ENCODE results near the gene AMOTL2.

The AMOTL2 gene

GRCh38 chr3:134334231-134334900 is 39.9 kb downstream of the AMOTL2 start:
- no peak for DNase-seq (ENCODE audit: low read depth)

GRCh38 chr3:134333522-134334181 is 40.6 kb downstream of the AMOTL2 start:
- no peak for DNase-seq (ENCODE audit: low read depth)

DNA sequence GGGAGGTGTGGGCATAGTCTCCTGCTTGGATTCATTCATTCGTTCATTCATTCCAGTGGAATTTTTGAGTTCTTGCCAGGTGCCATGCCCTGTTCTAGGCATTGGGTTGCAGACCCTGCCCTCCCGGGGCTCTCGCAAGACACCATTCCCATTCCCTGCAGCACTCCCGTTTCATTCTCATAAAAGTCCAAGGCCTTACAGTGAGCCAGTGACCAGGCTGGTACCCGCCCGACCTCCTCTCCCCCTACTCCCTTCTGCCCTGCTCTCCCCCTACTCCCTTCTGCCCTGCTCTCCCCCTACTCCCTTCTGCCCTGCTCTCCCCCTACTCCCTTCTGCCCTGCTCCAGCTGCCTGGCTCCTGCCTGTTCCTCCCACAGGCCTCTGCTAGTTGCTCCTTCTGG is 41.9 kb downstream of the AMOTL2 start:
- no peak for DNase-seq (ENCODE audit: low read depth)

DNA sequence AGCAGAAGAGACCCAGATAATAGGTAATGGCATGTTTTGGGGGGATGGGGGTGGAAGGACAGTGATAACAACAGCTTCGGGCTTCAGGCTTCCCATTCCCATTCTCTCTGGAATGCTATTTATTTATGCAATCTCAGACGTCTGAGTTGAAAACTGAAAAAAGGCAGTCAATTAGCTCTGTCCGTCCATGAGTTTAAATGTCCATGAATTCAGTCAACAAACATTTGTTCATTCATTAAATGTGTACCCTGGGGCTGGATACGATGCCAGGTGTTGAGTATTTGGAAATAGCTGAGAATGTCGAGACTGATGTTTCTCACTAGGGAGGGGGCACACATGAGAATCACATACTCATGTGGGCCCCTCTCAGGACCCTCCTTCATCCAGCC is 42.4 kb downstream of the AMOTL2 start:
- DNase-seq (ENCODE audit: low read depth) = no peak

DNA sequence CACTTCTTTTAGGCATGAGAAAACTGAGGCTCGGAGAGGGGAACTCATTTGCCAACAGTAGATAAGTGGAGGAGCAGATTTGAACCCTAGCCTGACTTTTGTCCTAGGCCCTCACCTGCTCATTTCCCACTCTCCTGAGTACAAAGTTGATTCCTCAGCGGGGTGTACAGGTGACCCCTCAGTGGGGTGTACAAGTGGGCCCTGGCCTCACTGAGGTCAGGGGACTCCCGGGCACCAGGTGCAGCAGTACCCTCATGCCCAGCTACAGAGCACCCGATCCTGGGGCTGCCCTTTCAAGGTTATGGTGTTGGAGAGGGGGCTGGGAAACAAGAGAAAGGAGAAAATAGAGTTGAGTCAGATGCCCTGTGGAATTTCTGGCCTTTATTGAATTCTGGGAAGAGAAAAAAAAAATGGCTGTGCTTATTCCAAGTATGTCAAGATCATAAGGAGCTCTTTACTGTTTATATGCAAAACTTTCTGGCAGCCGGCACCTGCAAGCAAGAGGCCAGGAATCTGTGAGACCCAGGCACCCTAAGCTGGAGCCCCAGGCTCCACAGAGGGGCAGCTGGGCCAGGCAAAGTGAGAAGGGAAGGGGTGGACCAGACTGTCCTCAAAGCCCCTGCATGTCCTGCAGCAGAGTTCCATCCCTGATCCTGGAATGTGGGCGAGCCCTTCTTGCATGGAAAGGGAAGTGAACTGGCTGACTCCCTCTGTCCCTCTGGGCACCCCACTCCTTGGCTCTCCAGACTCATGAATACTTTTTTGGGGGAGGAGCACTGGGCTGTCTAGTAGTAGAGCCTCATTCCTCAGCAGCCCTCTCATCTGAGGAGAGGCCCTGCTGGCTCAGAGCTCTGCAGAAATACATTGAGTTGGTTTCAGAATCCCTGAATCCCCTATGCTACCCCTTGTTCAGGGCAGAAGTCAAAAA is 43.1 kb downstream of the AMOTL2 start:
- DNase-seq (ENCODE audit: low read depth) = no peak

GRCh38 chr3:134328846-134329245 is 45.4 kb downstream of the AMOTL2 start:
- no peak for DNase-seq (ENCODE audit: low read depth)

DNA sequence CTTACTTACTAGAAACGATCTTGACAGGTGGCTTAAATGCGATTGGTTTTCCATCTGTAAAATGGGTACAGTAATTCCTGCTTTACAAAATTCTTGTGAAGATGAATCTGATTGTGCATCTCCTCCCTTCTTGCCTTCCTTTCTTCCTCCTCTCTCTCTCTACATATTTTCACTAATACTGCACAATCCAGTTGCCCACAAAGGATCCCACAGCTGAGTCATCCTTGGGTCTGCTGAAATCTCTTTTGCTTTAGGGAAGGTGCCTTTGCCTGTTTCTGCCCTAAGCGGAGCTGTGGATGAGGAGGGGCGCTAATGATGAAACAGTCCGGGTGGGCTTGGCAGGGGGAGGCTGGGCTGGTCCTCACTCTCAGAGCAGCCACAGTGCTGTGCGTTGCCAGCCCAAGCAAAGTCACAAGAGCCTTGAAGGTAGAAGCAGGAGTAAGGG is 46.1 kb downstream of the AMOTL2 start:
- DNase-seq (ENCODE audit: low read depth) = peak; percentile 90

DNA sequence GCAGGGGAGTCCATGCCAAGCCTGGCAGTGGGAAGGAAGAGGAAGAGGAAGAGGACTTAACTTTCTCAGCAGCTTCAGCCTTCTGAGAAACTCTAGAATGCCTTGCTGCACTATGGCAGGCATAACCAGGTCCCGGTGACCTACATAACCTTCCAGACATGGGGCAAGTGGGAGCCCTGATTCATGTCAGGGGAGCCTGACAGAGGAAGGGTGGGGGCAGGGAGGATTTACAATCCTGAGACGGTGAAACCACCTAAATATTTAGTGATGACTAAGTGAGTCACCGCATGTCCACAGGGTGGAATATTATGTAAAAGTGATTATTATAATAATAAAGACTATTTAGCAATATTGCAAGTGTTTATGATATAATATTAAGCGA is 46.7 kb downstream of the AMOTL2 start:
- peak; percentile 95 for DNase-seq (ENCODE audit: low read depth)

GRCh38 chr3:134326760-134327593 is 47.3 kb downstream of the AMOTL2 start:
- peak; percentile 99 for DNase-seq (ENCODE audit: low read depth)

GRCh38 chr3:134326126-134326525 is 48.1 kb downstream of the AMOTL2 start:
- no peak for DNase-seq (ENCODE audit: low read depth)

DNA sequence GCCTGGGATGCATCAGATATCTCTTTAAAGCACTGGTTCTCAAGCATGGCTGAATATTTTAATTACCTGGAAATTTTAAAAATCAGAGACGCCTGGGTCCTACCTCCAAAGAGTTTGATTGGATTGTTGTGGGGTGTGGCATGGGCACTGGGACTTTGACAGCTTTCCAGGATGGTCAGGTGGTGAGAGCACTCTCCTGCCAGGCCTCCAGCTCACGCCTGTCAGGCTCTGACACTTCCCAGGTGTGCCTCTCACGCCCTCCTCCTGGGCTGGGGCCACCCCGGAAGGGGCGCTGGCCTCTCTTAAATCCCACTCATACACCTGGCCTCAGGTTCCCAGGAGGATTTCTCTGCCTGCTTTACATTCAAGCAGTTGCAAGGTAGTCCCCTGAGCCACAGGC is 48.5 kb downstream of the AMOTL2 start:
- DNase-seq (ENCODE audit: low read depth) = no peak

DNA sequence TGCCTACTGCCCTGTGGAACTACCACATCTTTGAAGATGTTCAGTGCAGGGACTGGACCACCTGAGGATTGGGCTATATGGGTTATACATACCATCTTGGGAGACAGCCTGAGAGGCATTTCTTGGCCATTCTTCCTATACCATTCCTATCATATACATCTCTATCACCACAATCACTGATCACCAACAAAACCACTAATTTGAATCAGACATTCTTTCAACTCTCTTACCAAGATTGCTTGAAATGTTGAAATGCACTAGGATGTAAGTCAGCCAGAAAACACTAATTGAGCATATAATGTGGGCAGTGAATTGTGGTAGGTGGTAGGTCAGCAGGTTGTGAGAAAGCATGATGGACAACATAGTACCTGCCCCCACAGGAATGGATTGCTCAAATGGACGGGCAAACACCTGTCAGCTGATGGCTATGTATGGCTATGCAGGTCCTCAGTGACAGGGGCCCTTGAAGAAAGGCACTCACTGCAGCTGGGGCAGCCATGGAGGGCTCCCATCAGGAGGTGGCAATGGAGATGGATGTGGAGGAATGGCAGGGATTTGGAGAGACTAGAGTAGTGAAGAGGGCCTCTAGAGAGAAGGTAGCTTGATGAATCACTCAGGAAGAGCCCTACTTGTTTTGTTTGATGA is 49.1 kb downstream of the AMOTL2 start:
- DNase-seq (ENCODE audit: low read depth) = no peak

DNA sequence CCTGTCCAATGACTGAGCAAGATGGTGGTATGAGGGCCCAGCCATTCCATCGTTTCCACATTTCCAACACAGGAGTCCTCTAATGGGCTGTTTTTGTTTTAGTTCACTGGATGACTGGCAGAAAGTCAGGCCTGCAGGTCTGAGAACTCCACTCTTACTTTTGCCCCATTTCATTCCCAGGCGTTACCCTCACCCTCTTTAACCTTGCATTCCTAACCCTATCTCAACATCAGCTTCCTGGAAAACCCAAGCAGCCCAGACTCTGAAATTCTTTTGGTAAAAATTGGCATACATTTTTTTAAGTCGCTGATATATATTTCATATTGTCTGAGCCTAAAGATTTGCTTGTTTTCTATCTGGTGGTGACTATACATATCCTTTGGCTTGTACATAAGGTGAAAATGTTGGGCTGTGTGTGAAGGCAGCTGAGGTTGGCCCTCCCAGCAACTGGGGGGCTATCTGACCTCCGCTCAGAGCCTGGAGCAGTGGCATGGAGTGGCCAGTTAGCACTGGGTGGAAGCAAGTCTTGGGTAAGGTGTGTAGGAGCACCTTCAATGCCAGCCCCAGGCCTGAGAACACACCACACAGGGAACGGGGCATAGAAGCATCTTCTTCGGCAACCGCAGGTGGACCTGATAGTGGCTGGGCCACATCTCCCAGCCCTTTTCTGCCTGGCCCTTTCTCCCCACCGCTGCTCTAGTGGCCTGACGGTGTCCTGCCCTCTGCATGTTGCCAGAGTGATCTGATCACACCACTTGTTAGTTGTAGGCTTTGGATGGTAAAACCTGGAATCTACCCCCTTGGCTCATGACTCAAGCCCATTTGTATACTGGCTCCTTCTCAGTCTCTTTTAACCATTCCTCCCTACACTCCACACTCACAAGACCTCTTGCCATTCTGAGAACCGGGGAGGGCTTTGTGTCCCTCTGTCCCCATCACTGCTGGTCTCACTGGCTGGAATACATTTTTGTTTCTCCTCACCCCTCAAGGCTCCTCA is 50.0 kb downstream of the AMOTL2 start:
- DNase-seq (ENCODE audit: low read depth) = no peak

DNA sequence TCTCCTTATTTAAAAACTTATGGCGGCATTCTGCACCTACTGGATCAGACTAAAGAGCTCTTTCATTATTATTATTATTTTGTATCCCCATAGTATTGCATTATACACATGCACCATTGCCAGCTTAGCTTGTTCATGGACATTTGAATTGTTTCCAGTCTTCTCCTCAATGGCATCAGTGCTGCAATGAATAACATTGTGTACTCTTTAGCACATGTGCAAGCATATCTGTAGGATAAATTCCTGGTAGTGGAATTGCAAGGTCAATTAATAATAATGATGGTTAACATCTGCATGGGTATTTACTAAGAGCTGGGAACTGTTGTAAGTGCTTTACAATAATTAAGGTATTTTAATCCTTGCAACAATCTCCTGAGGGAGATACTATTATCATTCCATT is 52.0 kb downstream of the AMOTL2 start:
- no peak for DNase-seq (ENCODE audit: low read depth)

- DNase-seq (ENCODE audit: low read depth) = no peak
Observed at GRCh38 chr3:134320749-134321148, 53.5 kb downstream of the AMOTL2 start.

DNA sequence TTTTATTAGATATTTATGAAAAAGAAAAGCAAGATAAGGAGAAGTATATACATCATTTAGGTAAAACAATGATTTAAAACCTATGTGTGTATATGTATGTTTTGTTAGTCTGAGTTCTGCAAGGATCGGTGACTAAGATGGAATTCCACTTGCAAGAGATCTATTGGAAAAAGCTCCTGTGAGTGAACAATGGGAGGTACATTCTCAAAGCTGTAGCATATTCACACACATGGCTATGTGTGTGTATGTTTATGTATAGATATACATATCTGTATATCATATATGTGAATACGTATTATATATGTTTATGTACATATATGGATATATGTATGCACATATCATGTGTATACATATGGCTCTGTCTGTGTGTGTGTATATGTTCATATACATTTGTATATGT is 54.3 kb downstream of the AMOTL2 start:
- DNase-seq (ENCODE audit: low read depth) = no peak

- DNase-seq (ENCODE audit: low read depth) = no peak
Observed at GRCh38 chr3:134318166-134318565, 56.1 kb downstream of the AMOTL2 start.

GRCh38 chr3:134317106-134317947 is 56.9 kb downstream of the AMOTL2 start:
- DNase-seq (ENCODE audit: low read depth) = no peak

Measured in HS-5 (cell line).